OCI-M2 (cell line): Measurements from ENCODE around the gene SUSD2.
"Not testable (repeated sequence)": the region's sequence is repeated elsewhere in the genome, so short reads cannot be mapped to it uniquely, and the experiment has no call there.

Experiments
- DNase-seq: peaks from one replicate; lab custom pipeline; 2025; ENCODE audit not compliant: unreplicated experiment; lab: John Stamatoyannopoulos, UW

Gene SUSD2

GRCh38 chr22:24181088-24181995 lies at the start of gene SUSD2:
Gene SUSD2, plus strand, starts transcription at chr22:24181487. Its CDS starts 33 bp downstream, at chr22:24181520.
- DNase-seq, result no peak

GRCh38 chr22:24133187-24133965 lies 47.9 kb upstream of the SUSD2 start:
- no peak for DNase-seq

- no peak for DNase-seq
Observed at GRCh38 chr22:24134090-24134846, 47.0 kb upstream of the SUSD2 start.

- DNase-seq, result not testable (repeated sequence)
Observed at GRCh38 chr22:24136533-24136932, 44.8 kb upstream of the SUSD2 start.

- no peak for DNase-seq
Observed at GRCh38 chr22:24137595-24137994, 43.7 kb upstream of the SUSD2 start.

GRCh38 chr22:24138649-24139420 lies 42.5 kb upstream of the SUSD2 start:
- DNase-seq, result no peak

- no peak for DNase-seq
Observed at GRCh38 chr22:24140357-24140756, 40.9 kb upstream of the SUSD2 start.

GRCh38 chr22:24141586-24141985 lies 39.7 kb upstream of the SUSD2 start:
- no peak for DNase-seq

- no peak for DNase-seq
Observed at GRCh38 chr22:24142241-24142640, 39.0 kb upstream of the SUSD2 start.

GRCh38 chr22:24142831-24143230 lies 38.5 kb upstream of the SUSD2 start:
- DNase-seq, result no peak

GRCh38 chr22:24144056-24144777 lies 37.1 kb upstream of the SUSD2 start:
- DNase-seq, result no peak

GRCh38 chr22:24144778-24145085 lies 36.6 kb upstream of the SUSD2 start:
- DNase-seq, result no peak

- DNase-seq, result no peak
Observed at GRCh38 chr22:24145446-24146193, 35.7 kb upstream of the SUSD2 start.

- DNase-seq, result no peak
Observed at GRCh38 chr22:24146194-24146616, 35.1 kb upstream of the SUSD2 start.

GRCh38 chr22:24146791-24147353 lies 34.4 kb upstream of the SUSD2 start:
- no peak for DNase-seq

GRCh38 chr22:24147666-24148065 lies 33.6 kb upstream of the SUSD2 start:
- no peak for DNase-seq

- no peak for DNase-seq
Observed at GRCh38 chr22:24148266-24149197, 32.8 kb upstream of the SUSD2 start.

- DNase-seq, result no peak
Observed at GRCh38 chr22:24149198-24149590, 32.1 kb upstream of the SUSD2 start.
